Brain microvascular endothelial cell (primary cell): Measurements from ENCODE around the gene RBKS.

Experiments used
- DNase-seq: peaks from one replicate; pipeline ENCODE4 v3.0.0-alpha.2; 2020
- H3K27ac ChIP-seq: fragments of 250-450 bp; sonication (Bioruptor Pico); 2 replicates; pipeline ENCODE4 v1.5.1; 2020; ENCODE audit warnings: mild to moderate bottlenecking, moderate library complexity
- H3K27me3 ChIP-seq: fragments of 250-450 bp; sonication (Bioruptor Pico); replicated peaks from 2 replicates; pipeline ENCODE4 v1.5.1; 2020; ENCODE audit warnings: mild to moderate bottlenecking
- H3K36me3 ChIP-seq: fragments of 250-450 bp; sonication (Bioruptor Pico); replicated peaks from 2 replicates; pipeline ENCODE4 v1.5.1; 2020; ENCODE audit warnings: mild to moderate bottlenecking
- H3K4me3 ChIP-seq: 2 replicates; pipeline ENCODE4 v1.5.1; 2011; ENCODE audit warnings: low read depth, mild to moderate bottlenecking, control low read depth, low read length, moderate library complexity
- CTCF ChIP-seq: IDR thresholded peaks from 2 replicates; pipeline ENCODE4 v1.5.1; 2011; ENCODE audit warnings: low read depth, mild to moderate bottlenecking, moderate library complexity, low read length, control low read depth, inconsistent platforms; ENCODE audit errors: missing control alignments
- in situ Hi-C: cut with HindIII; loops from 2 replicates; pipeline ENCODE4 v1.10.0; 2017; ENCODE audit warnings: low sequenced_read_pairs, low pct_ligation_motif_present

The RBKS gene

GRCh38 chr2:27875089-27875881 is 14.9 kb downstream of the RBKS start:
- Histone ChIP-seq H3K36me3 (no peaks in the 10 kb centered on the region), H3K27ac (no peak overlapping the region), H3K27me3 (no peaks in the 10 kb centered on the region), H3K4me3 (no peak overlapping the region)
- TF ChIP-seq CTCF = no peak
- DNase-seq = no peak
- in situ Hi-C loops = no loop called here

- TF ChIP-seq CTCF = no peak
- DNase-seq = no peak
- no peak overlapping the region for H3K4me3 ChIP-seq
- H3K27me3 ChIP-seq = no peaks in the 10 kb centered on the region
- H3K27ac ChIP-seq = no peak overlapping the region
- no peaks in the 10 kb centered on the region for H3K36me3 ChIP-seq
- in situ Hi-C loops = no loop called here
Observed at GRCh38 chr2:27873091-27873490, 17.1 kb downstream of the RBKS start.

- TF ChIP-seq CTCF = no peak
- Histone ChIP-seq H3K4me3 (no peak overlapping the region), H3K27ac (no peak overlapping the region), H3K27me3 (no peaks in the 10 kb centered on the region), H3K36me3 (no peaks in the 10 kb centered on the region)
- DNase-seq = no peak
- in situ Hi-C loops = no loop called here
Observed at GRCh38 chr2:27871802-27872201, 18.4 kb downstream of the RBKS start.

- in situ Hi-C loops = no loop called here
- no peak for DNase-seq
- no peak overlapping the region for H3K27ac ChIP-seq
- H3K36me3 ChIP-seq = no peaks in the 10 kb centered on the region
- H3K4me3 ChIP-seq = no peak overlapping the region
- TF ChIP-seq CTCF = no peak
- H3K27me3 ChIP-seq = no peaks in the 10 kb centered on the region
Observed at GRCh38 chr2:27870724-27871123, 19.5 kb downstream of the RBKS start.

- in situ Hi-C loops = no loop called here
Observed at GRCh38 chr2:27869763-27870162, 20.4 kb downstream of the RBKS start.

More at GRCh38 chr2:27869763-27870162, 20.4 kb downstream of the RBKS start:
- Histone ChIP-seq H3K27ac (no peak overlapping the region), H3K36me3 (no peaks in the 10 kb centered on the region), H3K27me3 (no peaks in the 10 kb centered on the region), H3K4me3 (no peak overlapping the region)
- no peak for DNase-seq
- TF ChIP-seq CTCF = no peak
